ENCODE data around the gene TNIK. TPM values are rescaled to one million over a fixed set of nuclear protein-coding genes. Genes with fewer than 3 reads are reported as not detected.

TNIK gene
- total and polyA plus RNA-seq, 10 of the 15 experiments (the other 5 are each of a cell fraction or from before 2014, with no cell fraction given), result 13.9 to 74.3 (median 48.2) TPM

- Histone ChIP-seq H3K27me3 (replicated peaks in 1 of 2; ENCODE audit: control insufficient read depth in 2 of 2, insufficient read depth in 2 of 2, low read length in 1 of 2) (no peaks in the 10 kb centered on the region), H3K79me2 (ENCODE audit: control insufficient read depth, insufficient read depth, low read length) (no peaks in the 10 kb centered on the region), H3K9me3 (replicated peaks; ENCODE audit: control insufficient read depth, insufficient read depth, low read length) (peaks cover 2% of the 10 kb centered on the region), H3K4me2 (ENCODE audit: control insufficient read depth, insufficient read depth) (no peak overlapping the region), H3K9ac (ENCODE audit: control insufficient read depth, insufficient read depth, low read length) (no peak overlapping the region), H4K20me1 (ENCODE audit: control insufficient read depth, insufficient read depth) (no peaks in the 10 kb centered on the region), H3K4me1 (ENCODE audit: control insufficient read depth, insufficient read depth, low read length) (no peaks in the 10 kb centered on the region), H3K36me3 (ENCODE audit: control insufficient read depth in 2 of 2, insufficient read depth in 2 of 2, low read length in 1 of 2) (no peaks in the 10 kb centered on the region), H2AFZ (ENCODE audit: control insufficient read depth, low read depth, low read length) (no peak overlapping the region), H3K27ac (ENCODE audit: control insufficient read depth, insufficient read depth) (no peak overlapping the region), H3K4me3 (no peak overlapping the region)
- BruUV-seq (replicated peaks), result no TSS peak
- ChIA-PET RAD21 (ENCODE audit: unreplicated experiment) (no interaction called here), CTCF (no interaction called here), POLR2A (no interaction called here), SMC1A (ENCODE audit: uncharacterized antibody, unreplicated experiment) (no interaction called here)
- DNase-seq (ENCODE audit: low read depth, low spot score) (no peak), ATAC-seq (no peak), FAIRE-seq (no peak)
- in situ Hi-C loops (cut with MboI), result no loop called here
- WGBS (ENCODE audit: insufficient coverage, insufficient replicate concordance, low lambda C conversion rate, missing lambda C conversion rate), result 27% methylated on average over 3 of the region's 3 CpGs
- intact Hi-C loops (cut with micrococcal nuclease; ENCODE audit: unreplicated experiment), result no loop called here
- TF ChIP-seq HDAC6 (IDR thresholded peaks at IDR 0.05; ENCODE audit: unreplicated experiment) (no peak), USF1 (IDR thresholded peaks at IDR 0.05; ENCODE audit: borderline replicate concordance, extremely low read length, insufficient read depth, low read depth, low read length) (no peak)
These were observed 48.0 kb upstream of the TNIK start for GRCh38 chr3:171508206-171508605.

GRCh38 chr3:171506743-171507319, 46.6 kb upstream of the TNIK start:
- Histone ChIP-seq H3K27me3 (replicated peaks in 1 of 2; ENCODE audit: control insufficient read depth in 2 of 2, insufficient read depth in 2 of 2, low read length in 1 of 2) (no peaks in the 10 kb centered on the region), H4K20me1 (ENCODE audit: control insufficient read depth, insufficient read depth) (no peaks in the 10 kb centered on the region), H3K27ac (ENCODE audit: control insufficient read depth, insufficient read depth) (no peak overlapping the region), H3K9ac (ENCODE audit: control insufficient read depth, insufficient read depth, low read length) (no peak overlapping the region), H3K4me2 (ENCODE audit: control insufficient read depth, insufficient read depth) (no peak overlapping the region), H3K79me2 (ENCODE audit: control insufficient read depth, insufficient read depth, low read length) (no peaks in the 10 kb centered on the region), H3K4me1 (ENCODE audit: control insufficient read depth, insufficient read depth, low read length) (no peaks in the 10 kb centered on the region), H3K9me3 (replicated peaks; ENCODE audit: control insufficient read depth, insufficient read depth, low read length) (peaks cover 2% of the 10 kb centered on the region), H3K36me3 (ENCODE audit: control insufficient read depth in 2 of 2, insufficient read depth in 2 of 2, low read length in 1 of 2) (no peaks in the 10 kb centered on the region), H2AFZ (ENCODE audit: control insufficient read depth, low read depth, low read length) (no peak overlapping the region), H3K4me3 (no peak overlapping the region)
- DNase-seq (ENCODE audit: low read depth, low spot score) (no peak), ATAC-seq (no peak), FAIRE-seq (no peak)
- intact Hi-C loops (cut with micrococcal nuclease; ENCODE audit: unreplicated experiment), result no loop called here
- WGBS (ENCODE audit: insufficient coverage, insufficient replicate concordance, low lambda C conversion rate, missing lambda C conversion rate), result 44% methylated on average over 5 of the region's 5 CpGs
- CTCF ChIA-PET, result interaction anchor here (0.9 kb wide), 1 partner anchor 318 kb away, joined by 3 read pairs; no protein-coding TSS in a partner anchor
- POLR2A ChIA-PET, result interaction anchor here (0.6 kb wide), 1 partner anchor 61 kb away, joined by 4 read pairs; no protein-coding TSS in a partner anchor
- in situ Hi-C loops (cut with MboI), result no loop called here
- SMC1A ChIA-PET (ENCODE audit: uncharacterized antibody, unreplicated experiment), result no interaction called here
- RAD21 ChIA-PET (ENCODE audit: unreplicated experiment), result no interaction called here
- BruUV-seq (replicated peaks), result no TSS peak
- TF ChIP-seq POLR2AphosphoS2 (IDR thresholded peaks at IDR 0.05; ENCODE audit: low read depth, low read length), result no peak
- no peak for TF ChIP-seq IKZF1 (conservative IDR thresholded peaks at IDR 0.05)
- TF ChIP-seq ZNF592 (IDR thresholded peaks at IDR 0.05), result no peak
- no peak for TF ChIP-seq ELK1 (IDR thresholded peaks at IDR 0.05; ENCODE audit: low read depth, low read length)
- TF ChIP-seq BRCA1 (IDR thresholded peaks at IDR 0.05; ENCODE audit: low read depth, low read length), result no peak
- TF ChIP-seq, protein P1, sequence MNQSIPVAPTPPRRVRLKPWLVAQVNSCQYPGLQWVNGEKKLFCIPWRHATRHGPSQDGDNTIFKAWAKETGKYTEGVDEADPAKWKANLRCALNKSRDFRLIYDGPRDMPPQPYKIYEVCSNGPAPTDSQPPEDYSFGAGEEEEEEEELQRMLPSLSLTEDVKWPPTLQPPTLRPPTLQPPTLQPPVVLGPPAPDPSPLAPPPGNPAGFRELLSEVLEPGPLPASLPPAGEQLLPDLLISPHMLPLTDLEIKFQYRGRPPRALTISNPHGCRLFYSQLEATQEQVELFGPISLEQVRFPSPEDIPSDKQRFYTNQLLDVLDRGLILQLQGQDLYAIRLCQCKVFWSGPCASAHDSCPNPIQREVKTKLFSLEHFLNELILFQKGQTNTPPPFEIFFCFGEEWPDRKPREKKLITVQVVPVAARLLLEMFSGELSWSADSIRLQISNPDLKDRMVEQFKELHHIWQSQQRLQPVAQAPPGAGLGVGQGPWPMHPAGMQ (IDR thresholded peaks at IDR 0.05; ENCODE audit: borderline replicate concordance), result no peak
- TF ChIP-seq NFIC (IDR thresholded peaks at IDR 0.05; ENCODE audit: low read depth, low read length), result no peak
- no peak for TF ChIP-seq NBN (IDR thresholded peaks at IDR 0.05)

Measured in GM12878 (cell line).